HG03520 (cell line): ENCODE data around the gene ARSH.
"Not testable (repeated sequence)": the region's sequence is repeated elsewhere in the genome, so short reads cannot be mapped to it uniquely, and the experiment has no call there.

Experiments
- ATAC-seq: cut with Tn5 transposase; IDR thresholded peaks from one replicate; pipeline ENCODE4 v1.9.1; 2021; ENCODE audit warnings: mild to moderate bottlenecking, moderate library complexity; ENCODE audit not compliant: unreplicated experiment

ARSH gene

DNA sequence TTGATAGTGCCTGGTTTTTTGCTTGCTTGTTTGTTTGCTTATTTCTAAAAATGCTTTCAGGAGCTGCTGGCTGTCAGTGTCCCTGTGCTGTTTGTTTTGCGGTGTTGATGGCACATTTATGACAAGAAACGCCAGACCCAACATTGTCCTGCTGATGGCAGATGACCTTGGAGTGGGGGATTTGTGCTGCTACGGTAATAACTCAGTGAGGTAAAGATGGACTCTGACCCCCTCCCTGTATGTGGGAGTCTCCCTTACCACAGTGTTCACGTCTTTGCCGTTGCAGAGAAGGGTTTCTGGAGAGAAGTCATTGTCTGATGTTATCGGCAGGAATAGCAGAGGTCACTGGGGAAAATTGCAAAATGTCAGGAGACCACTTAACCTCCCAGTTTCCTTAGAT lies at the start of gene ARSH:
Gene ARSH (plus strand): TSS at position 52 of the 400 bp plus-strand sequence. CDS start 67 bp downstream, at position 119.
- ATAC-seq = no peak

DNA sequence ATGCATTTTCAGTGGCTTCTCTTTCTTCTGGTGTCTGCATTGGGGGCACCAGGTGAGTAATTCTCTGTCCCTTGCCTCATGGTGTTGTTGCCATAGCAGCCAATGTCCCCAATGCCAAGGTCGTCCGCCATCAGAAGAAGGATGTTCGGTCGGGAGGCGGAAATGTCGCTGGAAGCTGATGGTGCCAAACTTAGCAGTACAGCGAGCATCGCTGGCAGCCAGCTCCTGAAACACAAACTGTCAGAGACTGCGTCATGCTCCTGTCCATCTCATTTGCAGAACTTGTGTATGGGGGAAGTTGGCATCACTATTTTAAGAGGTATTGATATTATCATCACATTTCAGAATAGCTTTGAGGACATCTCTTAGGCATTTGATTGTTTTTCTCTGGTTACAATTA lies 48.1 kb upstream of the ARSH start:
- ATAC-seq = no peak

- no peak for ATAC-seq
These were observed 45.4 kb upstream of the ARSH start for GRCh38 chrX:2960861-2961515.

- no peak for ATAC-seq
These were observed 44.0 kb upstream of the ARSH start for GRCh38 chrX:2962381-2962780.

- ATAC-seq = not testable (repeated sequence)
These were observed 42.9 kb upstream of the ARSH start for GRCh38 chrX:2963449-2963848.

DNA sequence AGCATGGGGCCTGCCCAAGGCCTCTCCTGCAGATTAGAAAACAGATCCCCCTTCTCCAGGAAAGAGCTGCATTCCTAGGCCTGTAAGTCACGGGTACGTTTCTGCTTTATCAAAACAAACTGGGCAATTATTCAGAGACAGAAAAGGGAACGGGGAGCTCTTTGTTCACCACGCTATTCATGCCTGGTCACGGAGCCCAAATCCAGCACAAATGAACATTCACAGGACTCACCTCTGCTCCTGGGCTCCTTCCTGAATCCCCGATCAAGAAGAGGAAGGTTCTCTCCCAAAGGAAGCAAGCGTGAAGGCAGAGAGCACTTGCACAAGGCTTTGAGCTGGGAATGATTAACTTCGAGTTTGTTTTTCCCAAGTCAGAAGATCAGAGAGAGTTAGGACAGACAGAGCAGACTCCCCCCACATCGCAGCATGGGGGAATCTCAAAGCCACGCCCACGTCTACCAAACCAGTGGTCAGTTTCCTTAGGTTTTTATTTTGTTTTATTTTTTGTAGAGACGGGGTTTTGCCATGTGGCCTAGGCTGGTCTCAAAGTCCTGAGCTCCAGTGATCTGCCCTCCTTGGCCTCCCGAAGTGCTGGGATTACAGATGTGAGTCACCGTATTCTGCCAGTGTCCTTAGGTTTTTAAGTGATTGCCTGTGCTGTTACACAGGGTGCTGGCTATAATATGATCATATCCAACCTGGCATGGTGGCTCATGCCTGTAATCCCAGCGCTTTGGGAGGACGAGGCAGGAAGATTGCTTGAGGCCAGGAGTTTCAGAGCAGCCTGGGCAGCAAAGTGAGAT lies 42.2 kb upstream of the ARSH start:
- not testable (repeated sequence) for ATAC-seq

GRCh38 chrX:2965965-2966364 lies 40.4 kb upstream of the ARSH start:
- ATAC-seq = no peak

GRCh38 chrX:2967012-2967411 lies 39.3 kb upstream of the ARSH start:
- ATAC-seq = no peak

- no peak for ATAC-seq
These were observed 38.8 kb upstream of the ARSH start for GRCh38 chrX:2967584-2967983.

DNA sequence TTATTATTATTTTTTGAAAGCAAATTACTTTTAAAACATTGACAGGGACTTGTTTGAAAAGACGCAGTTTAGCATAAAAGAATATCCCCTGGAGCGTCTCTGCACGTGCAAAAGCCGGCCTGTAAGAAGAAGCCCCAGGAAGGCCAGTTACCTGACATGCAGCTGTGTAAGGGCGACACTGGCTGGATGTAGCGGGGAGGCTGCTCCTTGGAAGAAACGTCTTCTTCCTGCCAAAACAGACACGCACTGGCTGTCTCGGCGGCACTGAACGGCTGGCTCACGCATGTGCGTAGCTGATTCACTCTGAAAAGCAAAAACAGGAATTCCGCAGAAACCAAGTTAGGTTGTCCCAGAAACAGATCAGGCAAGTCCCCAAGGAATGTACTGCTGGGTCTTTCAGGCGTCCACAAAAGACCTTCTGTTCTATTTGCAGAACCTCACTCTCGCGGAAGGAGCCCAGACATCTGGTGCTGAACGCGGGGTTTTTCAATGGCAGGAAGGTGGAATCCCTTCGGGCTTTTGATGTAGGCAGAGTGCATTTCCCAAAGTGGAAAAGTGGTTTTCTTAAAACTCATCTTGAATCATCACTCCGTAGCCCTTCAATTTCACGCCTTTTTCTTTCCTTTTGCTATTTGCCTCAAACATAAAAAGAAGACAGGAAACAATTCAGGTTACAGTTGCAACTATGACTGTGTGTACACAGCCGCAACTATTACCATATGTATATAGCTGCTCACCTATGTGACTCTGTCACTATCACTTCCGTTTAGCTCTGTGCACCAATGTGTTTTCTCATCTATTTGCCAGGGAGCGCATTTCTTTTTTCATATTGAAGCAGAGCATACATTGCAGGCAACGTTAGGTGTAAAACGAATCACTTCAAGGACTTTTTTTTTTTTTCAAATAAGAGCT lies 38.1 kb upstream of the ARSH start:
- ATAC-seq = no peak

GRCh38 chrX:2969021-2969420 lies 37.3 kb upstream of the ARSH start:
- no peak for ATAC-seq

DNA sequence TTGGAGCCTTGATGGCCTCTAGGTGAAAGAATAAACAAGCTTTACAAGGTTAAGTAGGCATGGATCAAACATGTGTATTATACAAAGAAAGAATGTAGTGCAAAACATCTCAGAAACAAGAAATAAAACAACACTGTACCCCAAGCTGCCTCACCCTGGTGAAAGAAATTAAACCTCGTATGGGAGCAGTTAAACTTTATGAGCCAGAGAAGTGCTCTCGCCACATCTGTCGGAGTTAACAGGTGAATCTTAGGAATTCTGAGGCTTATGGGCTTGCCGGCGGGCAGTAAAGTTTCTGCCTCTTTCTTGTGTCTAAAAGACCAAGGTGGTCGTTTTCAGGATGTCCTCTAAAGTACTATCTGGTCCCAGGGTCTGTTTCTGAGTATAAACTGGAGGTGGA lies 34.0 kb upstream of the ARSH start:
- no peak for ATAC-seq

- no peak for ATAC-seq
These were observed 31.4 kb upstream of the ARSH start for GRCh38 chrX:2974961-2975360.

GRCh38 chrX:2978639-2979038 lies 27.7 kb upstream of the ARSH start:
- ATAC-seq = not testable (repeated sequence)

DNA sequence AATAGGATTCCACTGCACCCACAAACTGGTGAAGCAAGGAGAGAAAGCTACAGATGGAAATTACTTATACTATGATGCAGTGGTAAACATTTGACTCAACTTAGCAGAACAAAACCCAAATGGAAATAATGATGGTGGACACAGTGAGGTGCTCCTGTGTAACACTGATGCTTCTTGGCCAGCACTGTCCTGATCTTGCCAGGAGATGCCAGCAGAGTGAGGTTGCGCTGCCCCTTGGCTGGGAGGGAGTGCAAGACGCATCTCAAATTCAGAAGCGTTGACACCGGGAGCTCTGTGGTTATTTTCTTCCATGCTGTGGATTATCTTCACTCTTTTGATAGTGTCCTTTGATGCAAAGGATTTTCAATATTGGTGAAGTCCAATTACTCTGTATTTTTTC lies 22.0 kb upstream of the ARSH start:
- ATAC-seq = no peak

- ATAC-seq = no peak
These were observed 16.8 kb upstream of the ARSH start for GRCh38 chrX:2989565-2989964.

DNA sequence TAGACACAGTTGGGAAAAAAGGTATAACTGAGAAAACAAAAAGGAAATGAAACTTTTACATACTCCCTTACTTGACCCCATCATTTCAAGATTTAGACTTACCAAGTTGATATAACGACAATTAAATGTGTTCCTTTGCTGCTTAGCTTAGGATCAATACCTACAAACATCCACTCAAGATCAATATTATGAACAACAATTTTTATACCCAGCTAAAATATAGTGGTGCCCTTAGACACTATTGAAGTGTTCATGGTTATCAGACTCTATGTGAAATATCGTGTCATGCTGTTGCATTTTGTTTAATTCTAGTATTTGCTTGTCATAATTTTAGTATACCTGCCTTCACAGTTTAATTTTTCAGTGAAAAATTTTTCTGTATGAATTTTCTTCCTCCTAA lies 4.2 kb downstream of the ARSH start:
- no peak for ATAC-seq

DNA sequence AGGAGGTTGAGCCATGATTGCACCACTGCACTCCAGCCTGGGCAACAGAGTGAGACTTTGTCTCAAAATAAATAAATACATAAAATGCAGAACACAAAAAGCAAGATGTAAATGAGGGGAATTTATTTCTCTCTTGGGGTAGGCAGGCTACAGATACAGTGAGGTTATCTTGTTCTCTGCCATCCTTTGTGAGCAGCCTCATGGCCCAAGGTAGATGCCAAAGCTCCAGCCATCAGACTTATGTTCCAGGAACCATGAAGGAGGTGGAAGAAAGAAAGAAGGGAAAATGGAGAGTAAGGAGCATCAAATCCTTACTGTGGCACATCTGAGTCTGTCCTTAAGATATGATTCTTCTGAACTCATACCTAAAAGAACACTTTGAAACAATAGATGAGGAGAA lies 11.1 kb downstream of the ARSH start:
- no peak for ATAC-seq

- ATAC-seq = no peak
These were observed 17.8 kb downstream of the ARSH start for GRCh38 chrX:3024176-3024575.

- ATAC-seq = no peak
These were observed 19.9 kb downstream of the ARSH start for GRCh38 chrX:3026074-3026815.

GRCh38 chrX:3029129-3029528 lies 22.8 kb downstream of the ARSH start:
- ATAC-seq = no peak
